Measurements from ENCODE around the gene TATDN2.

The TATDN2 gene

DNA sequence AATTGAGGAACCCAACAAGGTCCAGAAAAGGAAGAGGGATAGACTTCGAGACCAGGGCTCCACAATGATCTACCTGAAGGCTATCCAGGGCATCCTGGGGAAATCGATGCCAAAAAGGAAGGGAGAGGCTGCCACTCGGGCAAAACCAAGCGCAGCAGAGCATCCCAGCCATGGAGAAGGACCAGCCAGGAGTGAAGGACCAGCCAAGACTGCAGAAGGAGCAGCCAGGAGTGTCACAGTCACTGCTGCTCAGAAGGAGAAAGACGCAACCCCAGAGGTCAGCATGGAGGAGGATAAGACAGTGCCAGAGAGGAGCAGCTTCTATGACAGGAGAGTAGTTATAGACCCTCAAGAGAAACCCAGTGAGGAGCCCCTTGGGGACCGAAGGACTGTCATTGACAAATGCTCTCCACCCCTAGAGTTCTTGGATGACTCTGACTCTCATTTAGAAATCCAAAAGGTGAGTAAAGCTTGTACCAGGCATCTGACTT lies 12.0 kb downstream of the TATDN2 start:
- no peak overlapping the region for H2AFZ ChIP-seq (ENCODE audit: low read depth, low read length)
- ATAC-seq (ENCODE audit: insufficient read depth, low read depth), result no peak
- no peaks in the 10 kb centered on the region for H3K9me3 ChIP-seq (ENCODE audit: insufficient read depth, low read length, severe bottlenecking)
- H3K36me3 ChIP-seq (ENCODE audit: insufficient read depth, low read length), result peaks cover 86% of the 10 kb centered on the region
- H4K20me1 ChIP-seq (ENCODE audit: insufficient read depth, low read length), result peaks cover 55% of the 10 kb centered on the region
- H3K4me1 ChIP-seq (ENCODE audit: insufficient read depth, low read length), result peaks cover 11% of the 10 kb centered on the region; the same call in 1 of the 2 replicates
- H3K9ac ChIP-seq (ENCODE audit: low read depth, low read length), result no peak overlapping the region
- H3K27ac ChIP-seq (ENCODE audit: low read length), result no peak overlapping the region
- TF ChIP-seq, protein P1, sequence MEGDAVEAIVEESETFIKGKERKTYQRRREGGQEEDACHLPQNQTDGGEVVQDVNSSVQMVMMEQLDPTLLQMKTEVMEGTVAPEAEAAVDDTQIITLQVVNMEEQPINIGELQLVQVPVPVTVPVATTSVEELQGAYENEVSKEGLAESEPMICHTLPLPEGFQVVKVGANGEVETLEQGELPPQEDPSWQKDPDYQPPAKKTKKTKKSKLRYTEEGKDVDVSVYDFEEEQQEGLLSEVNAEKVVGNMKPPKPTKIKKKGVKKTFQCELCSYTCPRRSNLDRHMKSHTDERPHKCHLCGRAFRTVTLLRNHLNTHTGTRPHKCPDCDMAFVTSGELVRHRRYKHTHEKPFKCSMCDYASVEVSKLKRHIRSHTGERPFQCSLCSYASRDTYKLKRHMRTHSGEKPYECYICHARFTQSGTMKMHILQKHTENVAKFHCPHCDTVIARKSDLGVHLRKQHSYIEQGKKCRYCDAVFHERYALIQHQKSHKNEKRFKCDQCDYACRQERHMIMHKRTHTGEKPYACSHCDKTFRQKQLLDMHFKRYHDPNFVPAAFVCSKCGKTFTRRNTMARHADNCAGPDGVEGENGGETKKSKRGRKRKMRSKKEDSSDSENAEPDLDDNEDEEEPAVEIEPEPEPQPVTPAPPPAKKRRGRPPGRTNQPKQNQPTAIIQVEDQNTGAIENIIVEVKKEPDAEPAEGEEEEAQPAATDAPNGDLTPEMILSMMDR (IDR thresholded peaks at IDR 0.05; ENCODE audit: borderline replicate concordance, extremely low read depth, low read length, poor library complexity, severe bottlenecking), result no peak
- no peak for TF ChIP-seq EZH2 (IDR thresholded peaks at IDR 0.05; ENCODE audit: borderline replicate concordance, low read depth, low read length, severe bottlenecking)
- no peaks in the 10 kb centered on the region for H3K27me3 ChIP-seq (ENCODE audit: insufficient read depth, low read length, poor library complexity)
- DNase-seq, result no peak
- H3K79me2 ChIP-seq (ENCODE audit: insufficient read depth, low read length), result peaks cover 95% of the 10 kb centered on the region
- no peak overlapping the region for H3K4me2 ChIP-seq (ENCODE audit: insufficient read depth, low read length)
- no peak overlapping the region for H3K4me3 ChIP-seq (ENCODE audit: low read depth in 1 of 2, low read length in 2 of 2)

DNA sequence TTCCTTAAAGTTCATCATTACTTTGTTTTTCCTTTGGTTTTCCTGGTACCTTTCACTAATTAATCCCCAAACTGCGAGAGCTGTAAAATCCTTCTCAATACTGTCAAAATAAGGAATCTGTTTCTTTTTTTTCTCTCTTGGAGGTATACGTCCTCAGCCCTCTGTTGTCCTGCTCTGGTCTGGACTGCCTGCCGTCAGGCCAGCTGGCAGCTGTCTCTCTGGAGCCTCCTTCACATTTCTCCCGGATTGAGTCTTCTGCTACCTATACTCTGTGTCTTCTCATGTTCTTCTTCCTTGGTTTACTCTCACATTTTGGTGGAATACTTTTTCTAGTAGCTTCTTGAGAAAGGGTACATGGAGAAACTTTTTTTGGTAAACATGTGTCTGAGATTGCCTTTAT lies 13.8 kb downstream of the TATDN2 start:
- no peaks in the 10 kb centered on the region for H3K27me3 ChIP-seq (ENCODE audit: insufficient read depth, low read length, poor library complexity)
- DNase-seq (no peak), ATAC-seq (ENCODE audit: insufficient read depth, low read depth) (no peak)
- peaks cover 94% of the 10 kb centered on the region for H3K79me2 ChIP-seq (ENCODE audit: insufficient read depth, low read length)
- H3K4me1 ChIP-seq (ENCODE audit: insufficient read depth, low read length), result peaks cover 11% of the 10 kb centered on the region; the same call in 1 of the 2 replicates
- TF ChIP-seq, protein P1 (IDR thresholded peaks at IDR 0.05; ENCODE audit: borderline replicate concordance, extremely low read depth, low read length, poor library complexity, severe bottlenecking), result no peak
- no peak for TF ChIP-seq EZH2 (IDR thresholded peaks at IDR 0.05; ENCODE audit: borderline replicate concordance, low read depth, low read length, severe bottlenecking)
- H4K20me1 ChIP-seq (ENCODE audit: insufficient read depth, low read length), result peaks cover 54% of the 10 kb centered on the region
- no peak overlapping the region for H3K9ac ChIP-seq (ENCODE audit: low read depth, low read length)
- H3K9me3 ChIP-seq (ENCODE audit: insufficient read depth, low read length, severe bottlenecking), result no peaks in the 10 kb centered on the region
- no peak overlapping the region for H2AFZ ChIP-seq (ENCODE audit: low read depth, low read length)
- no peak overlapping the region for H3K4me2 ChIP-seq (ENCODE audit: insufficient read depth, low read length)
- H3K4me3 ChIP-seq (ENCODE audit: low read depth in 1 of 2, low read length in 2 of 2), result no peak overlapping the region
- no peak overlapping the region for H3K27ac ChIP-seq (ENCODE audit: low read length)
- H3K36me3 ChIP-seq (ENCODE audit: insufficient read depth, low read length), result peaks cover 84% of the 10 kb centered on the region

DNA sequence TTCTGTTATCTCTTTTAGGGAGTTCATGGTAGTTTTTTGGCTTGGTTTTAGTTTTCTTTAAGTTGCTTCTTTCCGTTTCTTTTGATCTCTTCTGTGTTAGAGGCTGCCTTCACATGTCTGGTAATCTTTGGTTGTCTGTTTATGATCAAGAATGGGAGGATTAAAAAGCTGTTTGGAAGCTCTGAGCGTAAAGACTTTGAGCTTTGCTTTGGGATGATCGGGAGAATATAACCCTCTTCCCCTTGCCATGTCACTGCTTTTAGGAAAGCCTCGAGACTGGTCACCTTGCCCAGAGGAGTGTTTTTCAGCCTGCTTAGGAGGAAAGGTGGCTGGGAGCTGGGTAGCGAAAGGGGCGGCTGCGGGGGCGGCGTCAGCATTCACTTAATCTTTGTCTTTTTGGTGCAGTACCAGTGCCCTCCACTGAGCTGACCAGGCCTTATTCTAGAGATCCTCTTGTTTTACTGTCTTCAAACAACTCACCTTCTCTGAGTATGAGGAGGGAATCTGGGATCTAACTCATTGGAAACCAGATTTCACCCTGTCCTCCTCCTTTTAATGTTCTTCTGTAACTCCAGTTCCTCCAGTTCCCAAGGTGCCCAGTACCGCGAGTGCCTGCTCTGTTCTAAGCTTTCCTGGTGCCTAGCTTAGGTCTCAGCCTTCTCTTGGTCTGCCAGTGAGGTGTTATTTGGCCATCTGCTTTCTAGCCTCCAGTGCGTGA lies 15.5 kb downstream of the TATDN2 start:
- Histone ChIP-seq H3K27ac (ENCODE audit: low read length) (0 out of 2 replicates have a peak overlapping the region, but pooled peaks have one; percentile 5), H3K4me1 (ENCODE audit: insufficient read depth, low read length) (peaks cover 11% of the 10 kb centered on the region; the same call in 1 of the 2 replicates), H3K4me2 (ENCODE audit: insufficient read depth, low read length) (no peak overlapping the region), H3K4me3 (ENCODE audit: low read depth in 1 of 2, low read length in 2 of 2) (no peak overlapping the region), H3K36me3 (ENCODE audit: insufficient read depth, low read length) (peaks cover 93% of the 10 kb centered on the region), H4K20me1 (ENCODE audit: insufficient read depth, low read length) (peaks cover 62% of the 10 kb centered on the region), H2AFZ (ENCODE audit: low read depth, low read length) (no peak overlapping the region), H3K27me3 (ENCODE audit: insufficient read depth, low read length, poor library complexity) (no peaks in the 10 kb centered on the region), H3K9me3 (ENCODE audit: insufficient read depth, low read length, severe bottlenecking) (no peaks in the 10 kb centered on the region), H3K79me2 (ENCODE audit: insufficient read depth, low read length) (peaks cover 97% of the 10 kb centered on the region), H3K9ac (ENCODE audit: low read depth, low read length) (no peak overlapping the region)
- ATAC-seq (ENCODE audit: insufficient read depth, low read depth) (peak; percentile 89), DNase-seq (peak; percentile 29)
- TF ChIP-seq, protein P1 (IDR thresholded peaks at IDR 0.05; ENCODE audit: borderline replicate concordance, extremely low read depth, low read length, poor library complexity, severe bottlenecking), result peak; percentile 47
- TF ChIP-seq EZH2 (IDR thresholded peaks at IDR 0.05; ENCODE audit: borderline replicate concordance, low read depth, low read length, severe bottlenecking), result no peak
